Panc1 (cell line): ENCODE results near the gene INPP5F.

Experiments used
- SIN3A ChIP-seq: IDR thresholded peaks from 2 replicates; pipeline ENCODE4 v1.6.1; 2012; ENCODE audit warnings: low read depth, mild to moderate bottlenecking, low read length, moderate library complexity, borderline replicate concordance; ENCODE audit not compliant: insufficient read depth
- TF ChIP-seq, protein P1 (sequence below): fragments of 450-650 bp; IDR thresholded peaks from 2 replicates; pipeline ENCODE4 v1.5.1; 2017; ENCODE audit warnings: mild to moderate bottlenecking
- TF ChIP-seq, protein P2 (sequence below), 2 experiments: IDR thresholded peaks; 2 replicates each; pipeline ENCODE4 v1.6.1; 2011 to 2012; ENCODE audit warnings: low read depth in 2 of 2, control low read depth in 1 of 2, low read length in 1 of 2, mild to moderate bottlenecking in 1 of 2, moderate library complexity in 1 of 2; ENCODE audit not compliant: insufficient read depth in 1 of 2

DNA sequence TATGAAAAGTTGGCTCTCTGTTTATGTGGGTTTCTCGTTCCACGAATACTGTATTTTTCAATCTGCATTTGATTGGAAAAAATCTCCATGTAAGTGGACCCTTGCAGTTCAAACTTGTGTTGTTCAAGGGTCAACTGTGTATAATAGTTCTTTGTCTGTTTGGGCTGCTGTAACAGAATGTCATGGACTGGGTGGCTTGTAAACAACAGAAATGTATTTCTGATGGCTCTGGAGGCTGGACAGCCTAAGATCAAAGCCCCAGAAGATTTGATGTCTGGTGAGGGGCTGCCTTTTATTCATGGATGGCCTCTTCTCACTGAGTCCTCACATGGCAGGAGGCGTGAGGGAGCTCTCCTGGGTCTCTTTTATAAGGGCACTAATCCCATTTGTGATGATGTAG lies 36.2 kb downstream of the INPP5F start:
- TF ChIP-seq, protein P1, sequence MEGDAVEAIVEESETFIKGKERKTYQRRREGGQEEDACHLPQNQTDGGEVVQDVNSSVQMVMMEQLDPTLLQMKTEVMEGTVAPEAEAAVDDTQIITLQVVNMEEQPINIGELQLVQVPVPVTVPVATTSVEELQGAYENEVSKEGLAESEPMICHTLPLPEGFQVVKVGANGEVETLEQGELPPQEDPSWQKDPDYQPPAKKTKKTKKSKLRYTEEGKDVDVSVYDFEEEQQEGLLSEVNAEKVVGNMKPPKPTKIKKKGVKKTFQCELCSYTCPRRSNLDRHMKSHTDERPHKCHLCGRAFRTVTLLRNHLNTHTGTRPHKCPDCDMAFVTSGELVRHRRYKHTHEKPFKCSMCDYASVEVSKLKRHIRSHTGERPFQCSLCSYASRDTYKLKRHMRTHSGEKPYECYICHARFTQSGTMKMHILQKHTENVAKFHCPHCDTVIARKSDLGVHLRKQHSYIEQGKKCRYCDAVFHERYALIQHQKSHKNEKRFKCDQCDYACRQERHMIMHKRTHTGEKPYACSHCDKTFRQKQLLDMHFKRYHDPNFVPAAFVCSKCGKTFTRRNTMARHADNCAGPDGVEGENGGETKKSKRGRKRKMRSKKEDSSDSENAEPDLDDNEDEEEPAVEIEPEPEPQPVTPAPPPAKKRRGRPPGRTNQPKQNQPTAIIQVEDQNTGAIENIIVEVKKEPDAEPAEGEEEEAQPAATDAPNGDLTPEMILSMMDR = no peak
- TF ChIP-seq, protein P2, sequence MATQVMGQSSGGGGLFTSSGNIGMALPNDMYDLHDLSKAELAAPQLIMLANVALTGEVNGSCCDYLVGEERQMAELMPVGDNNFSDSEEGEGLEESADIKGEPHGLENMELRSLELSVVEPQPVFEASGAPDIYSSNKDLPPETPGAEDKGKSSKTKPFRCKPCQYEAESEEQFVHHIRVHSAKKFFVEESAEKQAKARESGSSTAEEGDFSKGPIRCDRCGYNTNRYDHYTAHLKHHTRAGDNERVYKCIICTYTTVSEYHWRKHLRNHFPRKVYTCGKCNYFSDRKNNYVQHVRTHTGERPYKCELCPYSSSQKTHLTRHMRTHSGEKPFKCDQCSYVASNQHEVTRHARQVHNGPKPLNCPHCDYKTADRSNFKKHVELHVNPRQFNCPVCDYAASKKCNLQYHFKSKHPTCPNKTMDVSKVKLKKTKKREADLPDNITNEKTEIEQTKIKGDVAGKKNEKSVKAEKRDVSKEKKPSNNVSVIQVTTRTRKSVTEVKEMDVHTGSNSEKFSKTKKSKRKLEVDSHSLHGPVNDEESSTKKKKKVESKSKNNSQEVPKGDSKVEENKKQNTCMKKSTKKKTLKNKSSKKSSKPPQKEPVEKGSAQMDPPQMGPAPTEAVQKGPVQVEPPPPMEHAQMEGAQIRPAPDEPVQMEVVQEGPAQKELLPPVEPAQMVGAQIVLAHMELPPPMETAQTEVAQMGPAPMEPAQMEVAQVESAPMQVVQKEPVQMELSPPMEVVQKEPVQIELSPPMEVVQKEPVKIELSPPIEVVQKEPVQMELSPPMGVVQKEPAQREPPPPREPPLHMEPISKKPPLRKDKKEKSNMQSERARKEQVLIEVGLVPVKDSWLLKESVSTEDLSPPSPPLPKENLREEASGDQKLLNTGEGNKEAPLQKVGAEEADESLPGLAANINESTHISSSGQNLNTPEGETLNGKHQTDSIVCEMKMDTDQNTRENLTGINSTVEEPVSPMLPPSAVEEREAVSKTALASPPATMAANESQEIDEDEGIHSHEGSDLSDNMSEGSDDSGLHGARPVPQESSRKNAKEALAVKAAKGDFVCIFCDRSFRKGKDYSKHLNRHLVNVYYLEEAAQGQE (IDR thresholded peaks at IDR 0.05; ENCODE audit: insufficient read depth in 1 of 2, low read depth in 2 of 2, low read length in 1 of 2) = no peak
- TF ChIP-seq SIN3A = no peak
